MM.1S (cell line): ENCODE measurements around the gene ALLC.

Experiments
- DNase-seq: peaks from one replicate; pipeline ENCODE4 v3.0.0-alpha.2; 2015
- H2AFZ ChIP-seq: fragments of 300-600 bp; sonication (generic); 2 replicates; pipeline ENCODE4 v1.6.0; 2016; ENCODE audit warnings: antibody characterized with exemption, low read length
- H3F3A ChIP-seq: fragments of 300-600 bp; sonication (generic); 2 replicates; pipeline ENCODE4 v1.6.1; 2016; ENCODE audit warnings: mild to moderate bottlenecking, antibody characterized with exemption, low read length, moderate library complexity, mixed read lengths; ENCODE audit not compliant: insufficient read depth
- H3K27ac ChIP-seq: fragments of 300-600 bp; sonication (generic); 2 replicates; pipeline ENCODE4 v1.5.1; 2016; ENCODE audit warnings: mild to moderate bottlenecking, low read length
- H3K27me3 ChIP-seq: fragments of 300-600 bp; sonication (generic); replicated peaks from 2 replicates; pipeline ENCODE4 v1.6.0; 2016; ENCODE audit warnings: low read length; ENCODE audit not compliant: insufficient read depth
- H3K36me3 ChIP-seq: fragments of 300-600 bp; sonication (generic); replicated peaks from 2 replicates; pipeline ENCODE4 v1.6.1; 2016; ENCODE audit warnings: mild to moderate bottlenecking, low read length, mixed read lengths; ENCODE audit not compliant: insufficient read depth
- H3K4me1 ChIP-seq: fragments of 300-600 bp; sonication (generic); 2 replicates; pipeline ENCODE4 v1.6.1; 2016; ENCODE audit warnings: low read length, mixed read lengths
- H3K4me2 ChIP-seq: fragments of 300-600 bp; sonication (generic); 2 replicates; pipeline ENCODE4 v1.6.0; 2016; ENCODE audit warnings: low read depth, low read length
- H3K4me3 ChIP-seq: fragments of 300-600 bp; sonication (generic); 2 replicates; pipeline ENCODE4 v1.5.1; 2016; ENCODE audit warnings: low read length, mixed read lengths
- H3K79me2 ChIP-seq: fragments of 300-600 bp; sonication (generic); 2 replicates; pipeline ENCODE4 v1.6.1; 2016; ENCODE audit warnings: mixed run types, low read length, mixed read lengths
- H3K9ac ChIP-seq: fragments of 300-600 bp; sonication (generic); 2 replicates; pipeline ENCODE4 v1.6.1; 2016; ENCODE audit warnings: low read length, mixed read lengths
- H3K9me2 ChIP-seq: fragments of 300-600 bp; sonication (generic); replicated peaks from 2 replicates; pipeline ENCODE4 v1.6.1; 2016; ENCODE audit warnings: mild to moderate bottlenecking, low read length, mixed read lengths; ENCODE audit not compliant: insufficient read depth
- H3K9me3 ChIP-seq: fragments of 300-600 bp; sonication (generic); replicated peaks from 2 replicates; pipeline ENCODE4 v1.6.1; 2016; ENCODE audit warnings: mild to moderate bottlenecking, low read length, mixed read lengths; ENCODE audit not compliant: insufficient read depth
- H4K20me1 ChIP-seq: fragments of 300-600 bp; sonication (generic); 2 replicates; pipeline ENCODE4 v1.6.1; 2016; ENCODE audit warnings: mild to moderate bottlenecking, low read length, moderate library complexity, mixed read lengths; ENCODE audit not compliant: insufficient read depth
- CTCF ChIP-seq: fragments of 300-600 bp; sonication (generic); IDR thresholded peaks from 2 replicates; pipeline ENCODE4 v1.5.1; 2016; ENCODE audit warnings: antibody characterized with exemption, low read length, mixed read lengths
- EZH2 ChIP-seq: fragments of 300-600 bp; sonication (generic); optimal IDR thresholded peaks from 2 replicates; pipeline ENCODE3; 2017; ENCODE audit warnings: low read depth, mild to moderate bottlenecking, antibody characterized with exemption, low read length, mixed read lengths
- EZH2phosphoT487 ChIP-seq: fragments of 300-600 bp; sonication (generic); IDR thresholded peaks from 2 replicates; pipeline ENCODE4 v1.6.1; 2018; ENCODE audit warnings: antibody characterized with exemption, low read length

The ALLC gene

DNA sequence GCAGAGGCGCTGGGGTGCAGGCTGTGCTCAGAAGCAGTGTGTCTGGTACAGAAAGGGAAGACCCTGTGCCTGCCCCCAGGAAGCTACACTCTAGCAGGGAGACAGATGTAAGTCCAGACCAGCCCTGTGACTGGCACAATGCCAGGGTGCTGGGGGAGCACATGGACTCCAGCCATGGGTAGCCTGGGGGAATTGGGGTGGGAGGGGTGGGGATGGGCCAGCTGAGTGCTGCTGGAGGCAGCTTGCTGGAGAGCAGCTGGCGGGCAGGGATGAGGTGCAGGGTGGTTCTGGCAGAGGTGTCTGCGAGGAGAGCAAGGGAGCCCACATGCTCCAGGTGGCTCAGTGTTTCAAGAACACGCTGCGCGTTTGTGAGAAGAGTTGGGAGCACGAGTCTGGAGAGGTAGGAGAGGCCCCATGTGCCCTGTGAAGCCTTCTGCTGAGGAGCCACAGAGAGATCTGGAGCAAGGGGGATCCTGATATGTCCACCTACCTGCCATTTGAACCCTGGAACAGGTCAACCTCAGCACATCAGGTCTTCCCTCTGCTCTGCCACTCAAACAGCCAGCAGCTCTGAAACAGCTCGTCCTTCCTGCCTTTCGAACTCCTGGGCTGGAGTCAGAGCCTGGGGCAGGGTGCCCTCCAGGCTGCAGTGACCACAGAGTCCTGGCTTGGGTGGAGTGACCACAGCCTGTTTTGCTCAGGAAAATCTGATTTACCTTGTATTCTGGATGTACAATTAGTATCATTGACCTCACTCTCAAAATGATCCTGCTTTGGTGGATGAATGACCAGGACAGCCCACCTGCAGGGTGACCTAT, 15.1 kb downstream of the ALLC start:
- Histone ChIP-seq H3K36me3 (no peaks in the 10 kb centered on the region), H3K9me2 (no peaks in the 10 kb centered on the region), H2AFZ (no peak overlapping the region), H4K20me1 (no peaks in the 10 kb centered on the region), H3K79me2 (no peaks in the 10 kb centered on the region), H3K4me1 (no peaks in the 10 kb centered on the region), H3K4me2 (no peak overlapping the region), H3K4me3 (no peak overlapping the region), H3K9ac (no peak overlapping the region), H3F3A (no peaks in the 10 kb centered on the region), H3K27me3 (no peaks in the 10 kb centered on the region), H3K9me3 (no peaks in the 10 kb centered on the region), H3K27ac (no peak overlapping the region)
- no peak for DNase-seq
- no peak for TF ChIP-seq CTCF
- TF ChIP-seq EZH2phosphoT487 = no peak
- no peak for TF ChIP-seq EZH2

- Histone ChIP-seq H3K4me1 (no peaks in the 10 kb centered on the region), H3K36me3 (no peaks in the 10 kb centered on the region), H3K79me2 (no peaks in the 10 kb centered on the region), H3F3A (no peaks in the 10 kb centered on the region), H3K27ac (no peak overlapping the region), H3K9ac (no peak overlapping the region), H3K9me2 (no peaks in the 10 kb centered on the region), H3K4me3 (no peak overlapping the region), H2AFZ (no peak overlapping the region), H3K9me3 (no peaks in the 10 kb centered on the region), H4K20me1 (no peaks in the 10 kb centered on the region), H3K27me3 (no peaks in the 10 kb centered on the region), H3K4me2 (no peak overlapping the region)
- no peak for DNase-seq
- no peak for TF ChIP-seq CTCF
- no peak for TF ChIP-seq EZH2phosphoT487
- TF ChIP-seq EZH2 = no peak
These were observed 16.3 kb downstream of the ALLC start for GRCh38 chr2:3674066-3674845.

DNA sequence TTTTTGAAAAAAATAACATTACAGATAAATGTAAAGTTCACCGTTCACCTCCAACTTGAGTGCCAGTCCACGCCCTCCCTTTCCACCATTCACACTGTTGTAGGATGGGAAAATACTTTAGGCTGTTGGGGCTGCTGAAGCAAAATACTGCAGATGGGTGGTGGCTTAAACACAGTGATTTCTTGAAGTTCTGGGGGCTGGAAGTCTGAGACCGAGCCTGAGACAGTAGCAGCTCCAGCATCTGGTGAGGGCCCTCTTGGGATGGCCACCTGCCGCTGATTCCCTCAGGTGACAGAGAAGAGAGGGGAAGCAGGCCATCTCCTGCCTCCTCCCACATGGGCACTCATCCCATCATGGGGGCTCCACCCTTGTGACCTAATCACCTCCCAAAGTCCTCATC, 17.7 kb downstream of the ALLC start:
- Histone ChIP-seq H3K9ac (no peak overlapping the region), H3F3A (no peaks in the 10 kb centered on the region), H3K9me2 (no peaks in the 10 kb centered on the region), H3K27ac (no peak overlapping the region), H3K79me2 (no peaks in the 10 kb centered on the region), H3K4me2 (no peak overlapping the region), H3K27me3 (no peaks in the 10 kb centered on the region), H3K36me3 (no peaks in the 10 kb centered on the region), H4K20me1 (no peaks in the 10 kb centered on the region), H3K4me3 (no peak overlapping the region), H3K4me1 (no peaks in the 10 kb centered on the region), H2AFZ (no peak overlapping the region), H3K9me3 (no peaks in the 10 kb centered on the region)
- TF ChIP-seq EZH2 = no peak
- no peak for TF ChIP-seq EZH2phosphoT487
- no peak for TF ChIP-seq CTCF
- no peak for DNase-seq
